Keratinocyte (primary cell): ENCODE measurements around the gene AUNIP. TPM values are rescaled to one million over a fixed set of nuclear protein-coding genes. Genes with fewer than 3 reads are reported as not detected.
A peak's percentile ranks its signal among the peaks of the same experiment; 100 is the strongest.

ENCODE experiments used
- DNase-seq: peaks from one replicate; pipeline ENCODE4 v3.0.0-alpha.2; 2011; ENCODE audit warnings: low read depth, missing footprints, low spot score
- FAIRE-seq: peaks from 2 replicates; lab custom pipeline; 2011; peaks lifted over from hg19 to GRCh38; lab: Jason Lieb, UNC
- H2AFZ ChIP-seq: 2 replicates; pipeline ENCODE4 v1.6.0; 2012; ENCODE audit warnings: low read length, control low read depth, inconsistent platforms; ENCODE audit not compliant: control insufficient read depth
- H3K27ac ChIP-seq: 2 replicates; pipeline ENCODE4 v1.5.1; 2011; ENCODE audit warnings: low read length; ENCODE audit not compliant: control insufficient read depth, insufficient read depth
- H3K27me3 ChIP-seq: 3 replicates; pipeline ENCODE4 v1.6.0; 2011; ENCODE audit warnings: low read length; ENCODE audit not compliant: control insufficient read depth, insufficient read depth; ENCODE audit errors: extremely low read depth
- H3K36me3 ChIP-seq, 2 experiments: 2 replicates in 1 of 2; 3 replicates in 1 of 2; pipeline ENCODE4 v1.5.1; 2011; ENCODE audit warnings: low read length in 2 of 2, mild to moderate bottlenecking in 1 of 2; ENCODE audit not compliant: control insufficient read depth in 2 of 2, insufficient read depth in 2 of 2; ENCODE audit errors: extremely low read depth in 1 of 2
- H3K4me1 ChIP-seq: 3 replicates; pipeline ENCODE4 v1.5.1; 2011; ENCODE audit warnings: low read length; ENCODE audit not compliant: control insufficient read depth, insufficient read depth; ENCODE audit errors: extremely low read depth
- H3K4me2 ChIP-seq: 3 replicates; pipeline ENCODE4 v1.6.0; 2011; ENCODE audit warnings: low read depth, low read length; ENCODE audit not compliant: control insufficient read depth, insufficient read depth; ENCODE audit errors: extremely low read depth
- H3K4me3 ChIP-seq, 3 experiments: fragments of 200-600 bp in 1 of 3; sonication (generic) in 1 of 3; 2 replicates in 2 of 3; 3 replicates in 1 of 3; pipeline ENCODE4 v1.5.1; 2011 to 2016; ENCODE audit warnings: low read length in 3 of 3, mild to moderate bottlenecking in 3 of 3, control low read depth in 2 of 3, inconsistent platforms in 1 of 3, low read depth in 1 of 3, mixed read lengths in 1 of 3, mixed run types in 1 of 3, moderate library complexity in 1 of 3; ENCODE audit not compliant: control insufficient read depth in 2 of 3, insufficient read depth in 2 of 3; ENCODE audit errors: extremely low read depth in 1 of 3
- H3K79me2 ChIP-seq: 2 replicates; pipeline ENCODE4 v1.6.0; 2012; ENCODE audit warnings: low read length; ENCODE audit not compliant: control insufficient read depth, insufficient read depth
- H3K9ac ChIP-seq: 3 replicates; pipeline ENCODE4 v1.6.0; 2011; ENCODE audit warnings: low read length; ENCODE audit not compliant: control insufficient read depth, insufficient read depth; ENCODE audit errors: extremely low read depth
- H3K9me1 ChIP-seq: 3 replicates; pipeline ENCODE4 v1.6.0; 2011; ENCODE audit warnings: low read length; ENCODE audit not compliant: control insufficient read depth, insufficient read depth; ENCODE audit errors: extremely low read depth
- H3K9me3 ChIP-seq: 2 replicates; pipeline ENCODE4 v1.5.1; 2012; ENCODE audit warnings: low read depth, low read length; ENCODE audit not compliant: control insufficient read depth
- H4K20me1 ChIP-seq: 3 replicates; pipeline ENCODE4 v1.6.0; 2011; ENCODE audit warnings: low read length; ENCODE audit not compliant: control insufficient read depth, insufficient read depth; ENCODE audit errors: extremely low read depth
- EZH2 ChIP-seq: IDR thresholded peaks from one replicate; pipeline ENCODE4 v1.6.1; 2012; ENCODE audit warnings: inconsistent platforms, mild to moderate bottlenecking, low read length, moderate library complexity
- dilution Hi-C: fragments of 300-500 bp; cut with MboI; formaldehyde crosslinking; loops from one replicate; pipeline ENCODE4 v1.7.0; 2020; ENCODE audit warnings: low sequenced_read_pairs; ENCODE audit not compliant: extremely low pct_ligation_motif_present
- polyA plus RNA-seq, 5 experiments: library from polyadenylated mRNA; depleted of rRNA in 3 of 5; stranded (reverse) in 3 of 5; stranded (forward) in 1 of 5; unstranded in 1 of 5; fragments of >200 nt; gene quantifications; 1 replicate in 1 of 5; 2 replicates in 3 of 5; 3 replicates in 1 of 5; pipeline versions ENCODE4 v1.2.1 to v1.2.3, GENCODE V29; 2011 to 2012; ENCODE audit warnings: missing spikeins in 2 of 5, low read depth in 1 of 5, low replicate concordance in 1 of 5
- TF ChIP-seq, protein P1 (sequence below), 3 experiments: IDR thresholded peaks in 1 of 3; conservative IDR thresholded peaks in 1 of 3; optimal IDR thresholded peaks in 1 of 3; 2 replicates in 2 of 3; 3 replicates in 1 of 3; pipeline versions ENCODE3 to v1.5.1; 2011; ENCODE audit warnings: low read length in 3 of 3, mild to moderate bottlenecking in 3 of 3, moderate library complexity in 2 of 3, control low read depth in 1 of 3, inconsistent platforms in 1 of 3; ENCODE audit not compliant: insufficient read depth in 2 of 3; ENCODE audit errors: extremely low read depth in 1 of 3

AUNIP gene
- polyA plus RNA-seq, 1 donor (not counting 4 experiments of a cell fraction or from before 2014, with no cell fraction given), result 9.3 TPM

DNA sequence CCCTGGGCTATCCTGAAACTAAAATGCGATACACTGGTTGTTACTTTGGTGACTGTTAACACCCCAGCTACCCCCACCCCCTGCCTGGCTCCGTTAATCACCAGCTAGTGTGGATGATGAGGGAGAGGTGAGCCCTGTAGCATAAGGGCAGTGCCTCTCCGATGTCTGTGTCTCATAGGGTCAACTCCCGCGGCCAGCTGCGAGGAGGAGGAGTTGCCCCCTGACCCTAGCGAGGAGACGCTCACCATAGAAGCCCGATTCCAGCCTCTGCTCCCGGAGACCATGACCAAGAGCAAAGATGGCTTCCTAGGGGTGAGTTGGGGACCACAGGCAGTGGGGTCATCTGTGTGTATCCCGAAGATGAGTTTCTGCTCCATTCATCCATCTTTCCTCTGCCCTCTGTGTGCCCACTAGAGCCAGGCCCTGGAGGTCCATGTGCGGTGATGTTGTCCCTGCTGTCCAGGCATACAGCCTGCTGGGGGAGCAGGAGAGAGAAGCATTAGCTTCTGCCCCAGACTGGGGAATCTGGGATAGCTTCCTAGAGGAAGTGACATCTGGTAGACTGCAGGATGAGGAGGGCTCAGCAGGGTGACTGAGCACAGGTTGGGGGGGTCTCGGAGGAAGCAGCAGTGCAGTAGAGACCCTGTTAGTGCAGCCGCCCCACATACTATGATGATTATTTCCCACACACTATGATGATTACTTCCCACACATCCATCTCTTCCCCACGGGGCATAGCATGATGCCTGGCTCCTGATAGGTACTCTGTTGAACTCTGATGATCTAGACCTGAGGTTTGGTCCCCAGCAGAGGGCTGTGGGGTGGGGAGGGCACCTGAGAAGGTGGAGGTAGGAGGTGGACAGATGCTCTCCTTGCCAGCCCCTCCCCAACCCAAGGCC is 54.0 kb downstream of the AUNIP start:
- peaks cover 16 to 19% of the 10 kb centered on the region in 2 experiments for H3K36me3 ChIP-seq
- no peaks in the 10 kb centered on the region for H3K9me3 ChIP-seq
- no peaks in the 10 kb centered on the region for H3K9me1 ChIP-seq
- DNase-seq (no peak), FAIRE-seq (no peak)
- no peaks in the 10 kb centered on the region for H4K20me1 ChIP-seq
- no peak overlapping the region for H3K4me3 ChIP-seq
- TF ChIP-seq EZH2, result no peak
- TF ChIP-seq, protein P1, sequence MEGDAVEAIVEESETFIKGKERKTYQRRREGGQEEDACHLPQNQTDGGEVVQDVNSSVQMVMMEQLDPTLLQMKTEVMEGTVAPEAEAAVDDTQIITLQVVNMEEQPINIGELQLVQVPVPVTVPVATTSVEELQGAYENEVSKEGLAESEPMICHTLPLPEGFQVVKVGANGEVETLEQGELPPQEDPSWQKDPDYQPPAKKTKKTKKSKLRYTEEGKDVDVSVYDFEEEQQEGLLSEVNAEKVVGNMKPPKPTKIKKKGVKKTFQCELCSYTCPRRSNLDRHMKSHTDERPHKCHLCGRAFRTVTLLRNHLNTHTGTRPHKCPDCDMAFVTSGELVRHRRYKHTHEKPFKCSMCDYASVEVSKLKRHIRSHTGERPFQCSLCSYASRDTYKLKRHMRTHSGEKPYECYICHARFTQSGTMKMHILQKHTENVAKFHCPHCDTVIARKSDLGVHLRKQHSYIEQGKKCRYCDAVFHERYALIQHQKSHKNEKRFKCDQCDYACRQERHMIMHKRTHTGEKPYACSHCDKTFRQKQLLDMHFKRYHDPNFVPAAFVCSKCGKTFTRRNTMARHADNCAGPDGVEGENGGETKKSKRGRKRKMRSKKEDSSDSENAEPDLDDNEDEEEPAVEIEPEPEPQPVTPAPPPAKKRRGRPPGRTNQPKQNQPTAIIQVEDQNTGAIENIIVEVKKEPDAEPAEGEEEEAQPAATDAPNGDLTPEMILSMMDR (optimal IDR thresholded peaks at IDR 0.05 in 1 of 3, IDR thresholded peaks at IDR 0.05 in 1 of 3, conservative IDR thresholded peaks at IDR 0.05 in 1 of 3; ENCODE audit: extremely low read depth in 1 of 3, insufficient read depth in 2 of 3, low read length in 3 of 3), result no peak
- H3K79me2 ChIP-seq, result peaks cover 3% of the 10 kb centered on the region
- no peak overlapping the region for H2AFZ ChIP-seq
- H3K27ac ChIP-seq, result no peak overlapping the region
- no peak overlapping the region for H3K4me2 ChIP-seq
- H3K9ac ChIP-seq, result no peak overlapping the region
- dilution Hi-C loops, result no loop called here
- peaks cover 6% of the 10 kb centered on the region for H3K4me1 ChIP-seq
- H3K27me3 ChIP-seq, result no peaks in the 10 kb centered on the region

DNA sequence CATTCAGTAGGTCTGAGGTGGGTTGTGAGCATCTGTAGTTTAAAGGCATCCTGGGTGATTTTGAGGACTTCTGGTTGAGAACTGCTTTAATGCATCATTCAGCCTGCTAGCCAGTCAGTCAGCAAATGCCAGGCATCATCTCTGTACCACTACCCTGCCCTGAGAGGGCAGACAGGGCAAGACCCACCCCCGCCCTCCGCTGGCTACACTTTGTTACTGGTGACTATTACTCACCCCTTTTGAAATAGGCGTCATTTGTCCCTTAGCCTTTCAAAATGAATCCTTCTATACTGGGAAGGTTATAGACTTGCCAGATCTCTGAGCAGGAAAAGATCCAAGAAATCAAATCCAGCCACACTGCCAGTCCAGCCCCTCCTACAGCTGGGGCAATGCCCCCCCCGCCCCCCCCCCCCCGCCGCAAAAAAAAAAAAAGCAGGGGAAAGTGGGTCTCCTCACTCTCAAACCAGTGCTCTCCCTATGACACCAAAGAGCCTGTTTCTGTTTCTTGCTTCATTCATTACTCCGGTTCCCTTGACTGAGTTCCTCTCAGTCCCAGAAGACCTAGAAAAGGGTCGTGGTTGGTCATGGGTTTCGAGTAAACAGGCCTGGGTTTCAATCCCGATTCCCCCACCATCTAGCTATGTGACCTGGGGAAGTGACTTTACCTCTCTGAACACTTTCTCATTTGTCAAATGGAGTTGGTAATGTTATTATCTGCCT is 54.9 kb downstream of the AUNIP start:
- Histone ChIP-seq H3K36me3 (peaks cover 12 to 17% of the 10 kb centered on the region in 2 experiments), H3K9ac (no peak overlapping the region), H3K9me1 (no peaks in the 10 kb centered on the region), H3K9me3 (no peaks in the 10 kb centered on the region), H4K20me1 (no peaks in the 10 kb centered on the region), H3K4me3 (no peak overlapping the region), H2AFZ (no peak overlapping the region), H3K79me2 (peaks cover 3% of the 10 kb centered on the region), H3K27ac (no peak overlapping the region), H3K4me2 (no peak overlapping the region), H3K27me3 (no peaks in the 10 kb centered on the region), H3K4me1 (peaks cover 8% of the 10 kb centered on the region)
- DNase-seq (no peak), FAIRE-seq (peak; percentile 44)
- TF ChIP-seq, protein P1 (optimal IDR thresholded peaks at IDR 0.05 in 1 of 3, IDR thresholded peaks at IDR 0.05 in 1 of 3, conservative IDR thresholded peaks at IDR 0.05 in 1 of 3; ENCODE audit: extremely low read depth in 1 of 3, insufficient read depth in 2 of 3, low read length in 3 of 3), result no peak
- no peak for TF ChIP-seq EZH2
- dilution Hi-C loops, result no loop called here
